Hepatocyte (in vitro differentiated cells): ENCODE data around the gene MAPK8IP2. TPM values are rescaled to one million over a fixed set of nuclear protein-coding genes. Genes with fewer than 3 reads are reported as not detected.

ENCODE experiments used
- DNase-seq: peaks from one replicate; pipeline ENCODE4 v3.0.0-alpha.2; 2016; ENCODE audit warnings: low spot score
- H2AFZ ChIP-seq: fragments of 200-600 bp; sonication (generic); 2 replicates; pipeline ENCODE4 v1.6.0; 2016; ENCODE audit warnings: antibody characterized with exemption, mild to moderate bottlenecking
- H3K27ac ChIP-seq: fragments of 200-600 bp; sonication (generic); 2 replicates; pipeline ENCODE4 v1.5.1; 2016; ENCODE audit warnings: mild to moderate bottlenecking
- H3K27me3 ChIP-seq: fragments of 200-600 bp; sonication (generic); 2 replicates; pipeline ENCODE4 v1.6.1; 2016
- H3K36me3 ChIP-seq: fragments of 200-600 bp; sonication (generic); replicated peaks from 2 replicates; pipeline ENCODE4 v1.5.1; 2016; ENCODE audit warnings: low read depth; ENCODE audit not compliant: insufficient read depth
- H3K4me1 ChIP-seq: fragments of 200-600 bp; sonication (generic); 2 replicates; pipeline ENCODE4 v1.5.1; 2016; ENCODE audit warnings: mild to moderate bottlenecking, moderate library complexity; ENCODE audit not compliant: insufficient read depth
- H3K4me2 ChIP-seq: fragments of 200-600 bp; sonication (generic); 2 replicates; pipeline ENCODE4 v1.6.0; 2016
- H3K4me3 ChIP-seq: fragments of 200-600 bp; sonication (generic); 2 replicates; pipeline ENCODE4 v1.5.1; 2016; ENCODE audit warnings: mild to moderate bottlenecking
- H3K79me2 ChIP-seq: fragments of 200-600 bp; sonication (generic); 2 replicates; pipeline ENCODE4 v1.6.0; 2017; ENCODE audit warnings: mild to moderate bottlenecking
- H3K9me2 ChIP-seq: fragments of 200-600 bp; sonication (generic); replicated peaks from 2 replicates; pipeline ENCODE4 v1.6.0; 2017; ENCODE audit warnings: mild to moderate bottlenecking; ENCODE audit not compliant: insufficient read depth
- H3K9me3 ChIP-seq: fragments of 200-600 bp; sonication (generic); 2 replicates; pipeline ENCODE4 v1.5.1; 2016; ENCODE audit warnings: low read depth, mild to moderate bottlenecking
- H4K20me1 ChIP-seq: fragments of 200-600 bp; sonication (generic); 2 replicates; pipeline ENCODE4 v1.6.0; 2016; ENCODE audit warnings: mild to moderate bottlenecking; ENCODE audit not compliant: insufficient read depth, poor library complexity, severe bottlenecking
- CTCF ChIP-seq: fragments of 200-600 bp; sonication (generic); IDR thresholded peaks from 2 replicates; pipeline ENCODE4 v1.5.1; 2016; ENCODE audit warnings: antibody characterized with exemption, mild to moderate bottlenecking; ENCODE audit not compliant: poor library complexity
- EZH2 ChIP-seq: fragments of 200-600 bp; sonication (generic); IDR thresholded peaks from 2 replicates; pipeline ENCODE4 v1.6.1; 2016; ENCODE audit warnings: antibody characterized with exemption, mild to moderate bottlenecking, borderline replicate concordance
- EZH2phosphoT487 ChIP-seq: fragments of 200-600 bp; sonication (generic); IDR thresholded peaks from one replicate; pipeline ENCODE4 v1.6.1; 2018; ENCODE audit warnings: antibody characterized with exemption, mild to moderate bottlenecking, low read depth, moderate library complexity; ENCODE audit not compliant: unreplicated experiment, severe bottlenecking
- WGBS: methylation state at CpG from one replicate; pipeline ENCODE4 v1.1.6; 2016; ENCODE audit warnings: low lambda C conversion rate; ENCODE audit errors: missing lambda C conversion rate; 5-methylcytosine and 5-hydroxymethylcytosine counted together
- polyA plus RNA-seq: library from polyadenylated mRNA; unstranded; fragments of >200 nt; fragmentation: Nextera tagmentation; extraction: Ambion mirVana; gene quantifications from 2 replicates; pipeline ENCODE4 v1.2.1, GENCODE V29; 2016
- total RNA-seq: library from RNA; depleted of rRNA; stranded (reverse); fragments of >200 nt; gene quantifications from 2 replicates; pipeline ENCODE4 v1.2.3, GENCODE V29; 2014

MAPK8IP2 gene
- total and polyA plus RNA-seq, 2 experiments from 2014 or later = 1.6 to 4.0 TPM

- TF ChIP-seq CTCF (no peak), EZH2 (no peak), EZH2phosphoT487 (no peak)
- Histone ChIP-seq H3K4me3 (no peak overlapping the region), H4K20me1 (no peaks in the 10 kb centered on the region), H3K36me3 (no peaks in the 10 kb centered on the region), H3K27ac (no peak overlapping the region), H2AFZ (no peak overlapping the region), H3K4me1 (no peaks in the 10 kb centered on the region), H3K9me2 (no peaks in the 10 kb centered on the region), H3K4me2 (no peak overlapping the region), H3K27me3 (no peaks in the 10 kb centered on the region), H3K79me2 (no peaks in the 10 kb centered on the region), H3K9me3 (no peaks in the 10 kb centered on the region)
- DNase-seq = no peak
- 91% methylated on average over 5 of the region's 5 CpGs for WGBS
Measured at GRCh38 chr22:50556703-50557102, 43.9 kb upstream of the MAPK8IP2 start.

- Histone ChIP-seq H3K4me2 (no peak overlapping the region), H2AFZ (no peak overlapping the region), H3K79me2 (no peaks in the 10 kb centered on the region), H3K27ac (no peak overlapping the region), H4K20me1 (no peaks in the 10 kb centered on the region), H3K9me3 (no peaks in the 10 kb centered on the region), H3K4me3 (no peak overlapping the region), H3K4me1 (peaks cover 12% of the 10 kb centered on the region), H3K36me3 (no peaks in the 10 kb centered on the region), H3K27me3 (no peaks in the 10 kb centered on the region), H3K9me2 (no peaks in the 10 kb centered on the region)
- 89% methylated on average over 3 of the region's 3 CpGs for WGBS
- no peak for TF ChIP-seq EZH2phosphoT487
- no peak for TF ChIP-seq CTCF
- TF ChIP-seq EZH2 = no peak
- DNase-seq = no peak
Measured at GRCh38 chr22:50560034-50560433, 40.6 kb upstream of the MAPK8IP2 start.

- Histone ChIP-seq H3K4me3 (no peak overlapping the region), H3K4me2 (no peak overlapping the region), H3K79me2 (no peaks in the 10 kb centered on the region), H3K9me2 (no peaks in the 10 kb centered on the region), H3K9me3 (no peaks in the 10 kb centered on the region), H3K36me3 (no peaks in the 10 kb centered on the region), H3K27me3 (no peaks in the 10 kb centered on the region), H3K4me1 (peaks cover 12% of the 10 kb centered on the region), H2AFZ (no peak overlapping the region), H3K27ac (no peak overlapping the region), H4K20me1 (no peaks in the 10 kb centered on the region)
- TF ChIP-seq EZH2phosphoT487 (no peak), CTCF (no peak), EZH2 (no peak)
- DNase-seq = no peak
- 73% methylated on average over 16 of the region's 34 CpGs for WGBS
Measured at GRCh38 chr22:50561401-50562358, 38.9 kb upstream of the MAPK8IP2 start.
